ENCODE results near the gene KCNK5.
A peak's percentile ranks its signal among the peaks of the same experiment; 100 is the strongest.

The KCNK5 gene

DNA sequence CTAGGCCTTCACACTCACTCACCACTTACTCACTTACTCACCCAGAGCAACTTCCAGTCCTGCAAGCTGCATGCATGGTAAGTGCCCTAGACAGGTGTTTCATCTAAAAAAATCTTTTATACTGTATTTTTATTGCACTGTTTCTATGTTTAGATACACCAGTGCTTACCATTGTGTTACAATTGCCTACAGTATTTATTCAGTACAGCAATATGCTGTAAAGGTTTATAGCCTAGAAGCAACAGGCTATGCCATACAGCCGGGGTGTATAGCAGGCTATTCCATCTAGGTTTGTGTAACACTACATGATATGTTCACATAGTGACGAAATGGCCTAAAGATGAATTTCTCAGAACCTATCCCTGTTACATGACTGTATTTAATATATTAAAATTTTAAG, 37.1 kb upstream of the KCNK5 start:
- Histone ChIP-seq H2AFZ (ENCODE audit: low read depth, low read length, severe bottlenecking) (no peak overlapping the region), H3F3A (ENCODE audit: insufficient read depth) (no peaks in the 10 kb centered on the region), H3K9ac (ENCODE audit: low read length) (no peak overlapping the region), H3K9me3 (ENCODE audit: insufficient read depth, low read length) (no peaks in the 10 kb centered on the region), H3K4me3 (ENCODE audit: insufficient read depth, low read length, poor library complexity, severe bottlenecking) (no peak overlapping the region), H3K9me2 (replicated peaks; ENCODE audit: insufficient read depth, low read length) (no peaks in the 10 kb centered on the region), H3K79me2 (ENCODE audit: insufficient read depth, low read length) (no peaks in the 10 kb centered on the region), H3K4me2 (ENCODE audit: low read depth, low read length, poor library complexity, severe bottlenecking) (no peak overlapping the region), H4K20me1 (ENCODE audit: low read depth, low read length) (no peaks in the 10 kb centered on the region), H3K27me3 (ENCODE audit: low read length) (no peaks in the 10 kb centered on the region; the same call in 1 of the 2 replicates), H3K27ac (ENCODE audit: low read depth, low read length) (peak overlapping the region; percentile 17; the same call in 1 of the 2 replicates), H3K36me3 (ENCODE audit: low read length) (no peaks in the 10 kb centered on the region)
- TF ChIP-seq EZH2phosphoT487 (conservative IDR thresholded peaks at IDR 0.05; ENCODE audit: low read length) = no peak
- TF ChIP-seq, protein P1, sequence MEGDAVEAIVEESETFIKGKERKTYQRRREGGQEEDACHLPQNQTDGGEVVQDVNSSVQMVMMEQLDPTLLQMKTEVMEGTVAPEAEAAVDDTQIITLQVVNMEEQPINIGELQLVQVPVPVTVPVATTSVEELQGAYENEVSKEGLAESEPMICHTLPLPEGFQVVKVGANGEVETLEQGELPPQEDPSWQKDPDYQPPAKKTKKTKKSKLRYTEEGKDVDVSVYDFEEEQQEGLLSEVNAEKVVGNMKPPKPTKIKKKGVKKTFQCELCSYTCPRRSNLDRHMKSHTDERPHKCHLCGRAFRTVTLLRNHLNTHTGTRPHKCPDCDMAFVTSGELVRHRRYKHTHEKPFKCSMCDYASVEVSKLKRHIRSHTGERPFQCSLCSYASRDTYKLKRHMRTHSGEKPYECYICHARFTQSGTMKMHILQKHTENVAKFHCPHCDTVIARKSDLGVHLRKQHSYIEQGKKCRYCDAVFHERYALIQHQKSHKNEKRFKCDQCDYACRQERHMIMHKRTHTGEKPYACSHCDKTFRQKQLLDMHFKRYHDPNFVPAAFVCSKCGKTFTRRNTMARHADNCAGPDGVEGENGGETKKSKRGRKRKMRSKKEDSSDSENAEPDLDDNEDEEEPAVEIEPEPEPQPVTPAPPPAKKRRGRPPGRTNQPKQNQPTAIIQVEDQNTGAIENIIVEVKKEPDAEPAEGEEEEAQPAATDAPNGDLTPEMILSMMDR (IDR thresholded peaks at IDR 0.05; ENCODE audit: insufficient read depth, low read length, poor library complexity, severe bottlenecking) = no peak

DNA sequence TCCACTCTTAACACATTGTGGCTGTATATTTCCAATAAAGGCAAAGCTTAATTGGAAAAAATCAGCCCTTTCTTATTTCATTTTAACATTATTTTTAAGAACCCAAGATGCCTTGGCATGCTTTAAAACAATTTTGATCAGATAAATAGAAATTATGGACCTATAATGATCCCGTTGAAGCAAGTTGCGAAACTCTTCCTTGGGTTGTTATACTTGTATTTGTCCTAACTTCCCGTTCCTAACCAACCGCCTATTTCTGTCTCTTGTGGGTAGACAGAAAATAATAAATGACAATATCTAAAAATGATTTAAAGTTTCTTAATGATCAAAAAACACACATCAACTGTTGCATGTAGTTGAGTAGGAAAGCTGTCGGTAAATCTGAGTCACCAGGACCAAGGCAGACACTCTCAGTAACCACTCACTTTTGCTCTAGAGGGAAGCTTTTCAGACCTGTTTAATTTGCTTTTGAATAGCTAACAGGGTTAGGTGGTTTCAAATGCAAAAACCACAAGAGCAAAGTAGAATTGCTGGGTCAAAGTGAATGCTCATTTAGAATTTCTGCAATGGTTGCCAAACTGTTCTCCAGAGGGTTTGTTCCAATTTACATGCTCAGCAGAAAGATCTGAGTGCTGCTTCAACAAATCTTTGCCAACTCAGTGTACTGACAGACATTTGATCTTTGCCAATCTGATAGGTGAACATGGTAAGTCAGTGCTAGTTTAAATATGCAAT, 34.2 kb upstream of the KCNK5 start:
- Histone ChIP-seq H3K9me3 (ENCODE audit: insufficient read depth, low read length) (no peaks in the 10 kb centered on the region), H3K27ac (ENCODE audit: low read depth, low read length) (no peak overlapping the region), H3K27me3 (ENCODE audit: low read length) (no peaks in the 10 kb centered on the region; the same call in 1 of the 2 replicates), H3K79me2 (ENCODE audit: insufficient read depth, low read length) (no peaks in the 10 kb centered on the region), H3K9me2 (replicated peaks; ENCODE audit: insufficient read depth, low read length) (no peaks in the 10 kb centered on the region), H3F3A (ENCODE audit: insufficient read depth) (no peaks in the 10 kb centered on the region), H3K4me3 (ENCODE audit: insufficient read depth, low read length, poor library complexity, severe bottlenecking) (no peak overlapping the region), H4K20me1 (ENCODE audit: low read depth, low read length) (no peaks in the 10 kb centered on the region), H2AFZ (ENCODE audit: low read depth, low read length, severe bottlenecking) (no peak overlapping the region), H3K36me3 (ENCODE audit: low read length) (no peaks in the 10 kb centered on the region), H3K4me2 (ENCODE audit: low read depth, low read length, poor library complexity, severe bottlenecking) (no peak overlapping the region), H3K9ac (ENCODE audit: low read length) (no peak overlapping the region)
- TF ChIP-seq, protein P1 (IDR thresholded peaks at IDR 0.05; ENCODE audit: insufficient read depth, low read length, poor library complexity, severe bottlenecking) = no peak
- TF ChIP-seq EZH2phosphoT487 (conservative IDR thresholded peaks at IDR 0.05; ENCODE audit: low read length) = no peak

DNA sequence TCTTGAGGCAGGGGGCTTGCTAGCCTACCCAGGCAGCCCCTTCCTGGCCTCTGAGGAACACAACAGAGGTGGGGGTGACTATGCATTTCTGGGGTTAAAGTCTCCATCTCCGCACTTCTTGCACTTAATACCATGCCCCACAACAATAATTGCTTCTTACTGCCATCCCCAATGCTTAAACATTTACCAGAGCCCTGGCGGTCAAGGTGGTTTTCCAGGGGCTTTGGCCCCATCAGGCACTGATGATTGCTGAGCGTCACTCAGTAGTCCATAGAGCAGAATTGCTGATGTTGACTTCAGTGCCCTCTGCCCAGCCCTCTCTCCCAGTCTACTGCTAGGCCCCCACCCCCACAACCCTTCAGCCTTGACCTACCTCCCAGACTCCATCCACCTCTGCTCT, 32.5 kb upstream of the KCNK5 start:
- Histone ChIP-seq H4K20me1 (ENCODE audit: low read depth, low read length) (no peaks in the 10 kb centered on the region), H3K27ac (ENCODE audit: low read depth, low read length) (no peak overlapping the region), H3F3A (ENCODE audit: insufficient read depth) (no peaks in the 10 kb centered on the region), H3K9ac (ENCODE audit: low read length) (no peak overlapping the region), H3K9me2 (replicated peaks; ENCODE audit: insufficient read depth, low read length) (no peaks in the 10 kb centered on the region), H3K4me2 (ENCODE audit: low read depth, low read length, poor library complexity, severe bottlenecking) (no peak overlapping the region), H2AFZ (ENCODE audit: low read depth, low read length, severe bottlenecking) (no peak overlapping the region), H3K9me3 (ENCODE audit: insufficient read depth, low read length) (no peaks in the 10 kb centered on the region), H3K79me2 (ENCODE audit: insufficient read depth, low read length) (no peaks in the 10 kb centered on the region), H3K27me3 (ENCODE audit: low read length) (no peaks in the 10 kb centered on the region; the same call in 1 of the 2 replicates), H3K4me3 (ENCODE audit: insufficient read depth, low read length, poor library complexity, severe bottlenecking) (no peak overlapping the region), H3K36me3 (ENCODE audit: low read length) (no peaks in the 10 kb centered on the region)
- no peak for TF ChIP-seq EZH2phosphoT487 (conservative IDR thresholded peaks at IDR 0.05; ENCODE audit: low read length)
- TF ChIP-seq, protein P1 (IDR thresholded peaks at IDR 0.05; ENCODE audit: insufficient read depth, low read length, poor library complexity, severe bottlenecking) = no peak
